A549 (cell line): ENCODE measurements around the gene DHPS. TPM values are rescaled to one million over a fixed set of nuclear protein-coding genes. Genes with fewer than 3 reads are reported as not detected.

ENCODE experiments used
- ATAC-seq, 2 experiments: fragments of 200-7000 bp in 1 of 2; fragments of >200 bp in 1 of 2; cut with Nextera tagmentation in 1 of 2; cut with Tn5 transposase in 1 of 2; 3 replicates each; pipeline versions ENCODE4 v1.8.0 to v1.9.1; 2018 to 2020; ENCODE audit warnings: mild to moderate bottlenecking in 1 of 2, moderate library complexity in 1 of 2
- CTCF ChIA-PET: fragments of 300-600 bp; sonication (Branson Sonifier 250); formaldehyde crosslinking; extraction: SDS; loops from one replicate; lab custom pipeline; 2021; ENCODE audit warnings: antibody characterized with exemption, inconsistent platforms; lab: Yijun Ruan, JAX
- POLR2A ChIA-PET: fragments of 350-600 bp; formaldehyde crosslinking; extraction: SDS; loops from one replicate; lab custom pipeline; 2021; ENCODE audit warnings: antibody characterized with exemption, inconsistent platforms; lab: Yijun Ruan, JAX
- DNase-seq, 2 experiments: peaks; one replicate each; pipeline versions ENCODE4 v3.0.0 to v3.0.0-alpha.2; 2011 to 2016; ENCODE audit warnings: low read depth in 1 of 2, low spot score in 1 of 2
- FAIRE-seq: peaks from 2 replicates; lab custom pipeline; 2011; peaks lifted over from hg19 to GRCh38; lab: Jason Lieb, UNC
- H3K27ac ChIP-seq, 2 experiments: fragments of >200 bp; sonication (Bioruptor Twin); formaldehyde crosslinking; 3 replicates each; pipeline ENCODE4 v1.5.1; 2016 to 2017
- H3K4me1 ChIP-seq: fragments of >200 bp; sonication (Bioruptor Twin); formaldehyde crosslinking; 3 replicates; pipeline ENCODE4 v1.6.1; 2016
- H3K4me2 ChIP-seq: fragments of >200 bp; sonication (Bioruptor Twin); formaldehyde crosslinking; 3 replicates; pipeline ENCODE4 v1.6.1; 2016
- H3K4me3 ChIP-seq: fragments of >200 bp; sonication (Bioruptor Twin); formaldehyde crosslinking; 3 replicates; pipeline ENCODE4 v1.5.1; 2016
- H3K9me3 ChIP-seq: fragments of >200 bp; sonication (Bioruptor Twin); formaldehyde crosslinking; 3 replicates; pipeline ENCODE4 v1.6.1; 2016
- ATOH8 ChIP-seq: fragments of 250-450 bp; sonication (Bioruptor Pico); IDR thresholded peaks from 2 replicates; pipeline ENCODE4 v1.5.0; 2020; ENCODE audit warnings: low read depth, mild to moderate bottlenecking, moderate library complexity
- BHLHE40 ChIP-seq: IDR thresholded peaks from 2 replicates; pipeline ENCODE4 v1.6.1; 2012; ENCODE audit warnings: low read depth, low read length, inconsistent platforms
- CEBPB ChIP-seq, 2 experiments: fragments of >200 bp in 1 of 2; sonication (Bioruptor Twin) in 1 of 2; formaldehyde crosslinking in 1 of 2; IDR thresholded peaks; 2 replicates each; pipeline ENCODE4 v1.6.1; 2012 to 2016
- CHD2 ChIP-seq: fragments of 150-350 bp; IDR thresholded peaks from 2 replicates; pipeline ENCODE4 v1.6.1; 2014; ENCODE audit warnings: low read length; ENCODE audit not compliant: partially characterized antibody
- CHD4 ChIP-seq: fragments of 200-600 bp; sonication (generic); IDR thresholded peaks from 2 replicates; pipeline ENCODE4 v1.6.1; 2016; ENCODE audit warnings: antibody characterized with exemption, mild to moderate bottlenecking, borderline replicate concordance
- E2F6 ChIP-seq: IDR thresholded peaks from 2 replicates; pipeline ENCODE4 v1.6.1; 2012; ENCODE audit warnings: low read depth, borderline replicate concordance
- ELK1 ChIP-seq: fragments of 150-350 bp; IDR thresholded peaks from 2 replicates; pipeline ENCODE4 v1.6.1; 2014; ENCODE audit warnings: low read depth, mild to moderate bottlenecking, low read length
- FOXS1 ChIP-seq: fragments of 250-450 bp; sonication (Bioruptor Pico); IDR thresholded peaks from 2 replicates; pipeline ENCODE4 v1.5.0; 2020; ENCODE audit warnings: mild to moderate bottlenecking, moderate library complexity
- HEYL ChIP-seq: fragments of 250-450 bp; sonication (Bioruptor Pico); IDR thresholded peaks from 2 replicates; pipeline ENCODE4 v1.8.0; 2021; ENCODE audit warnings: mild to moderate bottlenecking, moderate library complexity
- HOXA7 ChIP-seq: fragments of 250-450 bp; sonication (Bioruptor Pico); IDR thresholded peaks from 2 replicates; pipeline ENCODE4 v1.5.0; 2020; ENCODE audit warnings: mild to moderate bottlenecking, moderate library complexity
- MAZ ChIP-seq: fragments of 150-350 bp; IDR thresholded peaks from 2 replicates; pipeline ENCODE4 v1.6.1; 2014; ENCODE audit warnings: antibody characterized with exemption, low read depth, low read length, borderline replicate concordance
- NPAS2 ChIP-seq: fragments of 250-450 bp; sonication (Bioruptor Pico); IDR thresholded peaks from 2 replicates; pipeline ENCODE4 v1.8.0; 2022; ENCODE audit warnings: mild to moderate bottlenecking, moderate library complexity, borderline replicate concordance
- NR3C1 ChIP-seq: fragments of >200 bp; sonication (Bioruptor Twin); formaldehyde crosslinking; IDR thresholded peaks from 3 replicates; pipeline ENCODE4 v1.6.1; 2017
- PBX3 ChIP-seq: IDR thresholded peaks from 2 replicates; pipeline ENCODE4 v1.6.1; 2012
- POLR2AphosphoS2 ChIP-seq: conservative IDR thresholded peaks from 2 replicates; pipeline ENCODE4 v1.6.1; 2012; ENCODE audit warnings: low read length, improper control_type of control experiment, inconsistent platforms
- RCOR1 ChIP-seq: fragments of 150-350 bp; IDR thresholded peaks from 2 replicates; pipeline ENCODE4 v1.6.1; 2014; ENCODE audit warnings: antibody characterized with exemption, low read length, low read depth
- REST ChIP-seq: fragments of 200-600 bp; sonication (generic); IDR thresholded peaks from 2 replicates; pipeline ENCODE4 v1.6.1; 2016; ENCODE audit warnings: antibody characterized with exemption, mild to moderate bottlenecking, moderate library complexity
- RNF2 ChIP-seq: fragments of 200-600 bp; sonication (generic); IDR thresholded peaks from 2 replicates; pipeline ENCODE4 v1.6.1; 2016; ENCODE audit warnings: low read depth, mild to moderate bottlenecking, antibody characterized with exemption, moderate library complexity, borderline replicate concordance
- SREBF2 ChIP-seq: fragments of 450-650 bp; IDR thresholded peaks from 2 replicates; pipeline ENCODE4 v1.6.1; 2014; ENCODE audit warnings: mild to moderate bottlenecking, moderate library complexity
- USF2 ChIP-seq: fragments of 450-650 bp; IDR thresholded peaks from 2 replicates; pipeline ENCODE4 v1.6.1; 2014; ENCODE audit warnings: antibody characterized with exemption
- ZC3H11A ChIP-seq: fragments of 450-650 bp; IDR thresholded peaks from 2 replicates; pipeline ENCODE4 v1.6.1; 2014; ENCODE audit warnings: antibody characterized with exemption, mild to moderate bottlenecking
- ZNF302 ChIP-seq: fragments of 250-450 bp; sonication (Bioruptor Pico); IDR thresholded peaks from 2 replicates; pipeline ENCODE4 v1.9.0; 2021; ENCODE audit warnings: inconsistent platforms, mild to moderate bottlenecking, moderate library complexity
- WGBS: methylation state at CpG from one replicate; pipeline ENCODE4 v1.1.6; 2017; ENCODE audit errors: missing lambda C conversion rate; 5-methylcytosine and 5-hydroxymethylcytosine counted together
- polyA plus RNA-seq, 4 experiments: library from polyadenylated mRNA; depleted of rRNA in 3 of 4; stranded (reverse); fragments of >200 nt; fragmentation: RNase III in 1 of 4; extraction: RNeasy Plus Mini Kit Qiagen cat#74134 plus additional on column Dnase treatment in 1 of 4; gene quantifications; 2 replicates in 3 of 4; 3 replicates in 1 of 4; pipeline ENCODE4 v1.2.3, GENCODE V29; 2011 to 2017

The DHPS gene
- polyA plus RNA-seq, 2 of the 4 experiments (the other 2 are of a cell fraction): 57.8 to 71.9 TPM

- CTCF ChIA-PET: interaction anchor here (1.3 to 2.6 kb wide), 4 partner anchors 8 to 178 kb away, joined by 3 to 5 read pairs (median 4); no protein-coding TSS in a partner anchor
- DNase-seq: peak in 1 of 2 experiments; percentile 50
- TF ChIP-seq HEYL (CRISPR knock-in tag) (no peak), ZNF302 (CRISPR knock-in tag) (no peak), USF2 (no peak), PBX3 (no peak)
- H3K9me3 ChIP-seq: no peaks in the 10 kb centered on the region
- peak overlapping the region; percentile 97 for H3K4me3 ChIP-seq
- peaks cover 11% of the 10 kb centered on the region for H3K4me1 ChIP-seq
- peak overlapping the region; percentile 95 to 99 for H3K27ac ChIP-seq
- 2% methylated on average over 8 of the region's 24 CpGs for WGBS
- POLR2A ChIA-PET: interaction anchor here (0.9 kb wide), 1 partner anchor 58 kb away, joined by 3 read pairs; the partner anchor contains the start of genes ZNF490 and ZNF791
- no peak for FAIRE-seq
- peak overlapping the region; percentile 93 for H3K4me2 ChIP-seq
- ATAC-seq: peak in 1 of 2 experiments; percentile 22; a peak in 3 of 6 replicates
Measured at GRCh38 chr19:12668932-12669269, 12.8 kb downstream of the DHPS start.

- no peak for FAIRE-seq
- H3K4me3 ChIP-seq: peak overlapping the region; percentile 97
- peak overlapping the region in 1 of 2 experiments; percentile 95; a peak in 4 of 6 replicates for H3K27ac ChIP-seq
- no peaks in the 10 kb centered on the region for H3K9me3 ChIP-seq
- ATAC-seq: no peak
- ChIA-PET POLR2A (no interaction called here), CTCF (interaction anchor here (1.3 to 2.6 kb wide), 3 partner anchors 8 to 179 kb away, joined by 3 to 5 read pairs (median 3); no protein-coding TSS in a partner anchor)
- H3K4me1 ChIP-seq: peaks cover 11% of the 10 kb centered on the region
- peak overlapping the region; percentile 93 for H3K4me2 ChIP-seq
- no peak for DNase-seq
- TF ChIP-seq RCOR1 (no peak), ZC3H11A (no peak), ELK1 (no peak), REST (no peak), NPAS2 (CRISPR knock-in tag) (no peak), USF2 (no peak), POLR2AphosphoS2 (no peak)
- 72% methylated on average over 8 of the region's 8 CpGs for WGBS
Measured at GRCh38 chr19:12668346-12668745, 13.3 kb downstream of the DHPS start.

GRCh38 chr19:12667731-12668302, 13.9 kb downstream of the DHPS start:
- ATAC-seq: no peak
- Histone ChIP-seq H3K4me1 (peaks cover 11% of the 10 kb centered on the region), H3K4me3 (peak overlapping the region; percentile 97; the same call in 1 of the 3 replicates), H3K9me3 (no peaks in the 10 kb centered on the region), H3K27ac (no peak overlapping the region), H3K4me2 (peak overlapping the region; percentile 93)
- WGBS: 63% methylated on average over 4 of the region's 4 CpGs
- no peak for FAIRE-seq
- POLR2A ChIA-PET: no interaction called here
- DNase-seq: no peak
- CTCF ChIA-PET: interaction anchor here (1.3 kb wide), 1 partner anchor 9 kb away, joined by 3 read pairs; no protein-coding TSS in a partner anchor
- no peak for TF ChIP-seq CHD2
- TF ChIP-seq HOXA7 (CRISPR knock-in tag): no peak
- TF ChIP-seq ATOH8 (CRISPR knock-in tag): no peak
- TF ChIP-seq BHLHE40: no peak
- TF ChIP-seq RNF2: no peak
- TF ChIP-seq NR3C1: no peak
- no peak for TF ChIP-seq CEBPB (IDR thresholded peaks at IDR 0.05)
- no peak for TF ChIP-seq MAZ
- TF ChIP-seq FOXS1 (CRISPR knock-in tag): no peak
- TF ChIP-seq SREBF2: no peak
- TF ChIP-seq CHD4: no peak
- TF ChIP-seq E2F6: no peak
